NCI-H187 treated with DMSO at 0.1 percent for 48 hours (cell line): ENCODE data around the gene REL.

Experiments
- DNase-seq: peaks from one replicate; lab custom pipeline; 2025; lab: John Stamatoyannopoulos, UW

REL gene

GRCh38 chr2:60964651-60965498 is 83.5 kb downstream of the REL start:
- no peak for DNase-seq

- DNase-seq: no peak
These were observed 84.1 kb downstream of the REL start for GRCh38 chr2:60965499-60965785.

- no peak for DNase-seq
These were observed 85.4 kb downstream of the REL start for GRCh38 chr2:60966507-60967405.

GRCh38 chr2:60972889-60973656 is 91.7 kb downstream of the REL start:
- no peak for DNase-seq

- DNase-seq: no peak
These were observed 92.3 kb downstream of the REL start for GRCh38 chr2:60973705-60974104.

GRCh38 chr2:60974652-60975051 is 93.3 kb downstream of the REL start:
- no peak for DNase-seq
